ENCODE results near the gene SKA1. TPM values are rescaled to one million over a fixed set of nuclear protein-coding genes. Genes with fewer than 3 reads are reported as not detected.

Gene SKA1
- total RNA-seq, 2 donors from 2014 or later, result 2.6 to 2.7 TPM

GRCh38 chr18:50350699-50351098 lies 24.1 kb upstream of the SKA1 start:
- no peaks in the 10 kb centered on the region for H3K9me3 ChIP-seq
- H3K27me3 ChIP-seq (replicated peaks; ENCODE audit: insufficient read depth), result no peaks in the 10 kb centered on the region
- DNase-seq (ENCODE audit: low spot score), result no peak
- intact Hi-C loops (cut with DNase I), result loop anchor here (10.0 kb wide), 1 partner anchor 1686 kb away; no protein-coding TSS in a partner anchor
- WGBS, result 93% methylated on average over 2 of the region's 2 CpGs
- H3K4me1 ChIP-seq (replicated peaks), result no peaks in the 10 kb centered on the region
- H3K4me3 ChIP-seq, result no peak overlapping the region
- TF ChIP-seq CTCF (IDR thresholded peaks at IDR 0.05), result no peak
- no peak for TF ChIP-seq POLR2AphosphoS5 (IDR thresholded peaks at IDR 0.05)
- TF ChIP-seq POLR2A (IDR thresholded peaks at IDR 0.05), result no peak
- no peaks in the 10 kb centered on the region for H3K36me3 ChIP-seq
- H3K27ac ChIP-seq, result no peak overlapping the region

GRCh38 chr18:50356036-50356945 lies 18.6 kb upstream of the SKA1 start:
- no peaks in the 10 kb centered on the region for H3K9me3 ChIP-seq

GRCh38 chr18:50358844-50359243 lies 16.0 kb upstream of the SKA1 start:
- Histone ChIP-seq H3K27ac (no peak overlapping the region), H3K36me3 (no peaks in the 10 kb centered on the region), H3K9me3 (no peaks in the 10 kb centered on the region), H3K4me1 (replicated peaks) (no peaks in the 10 kb centered on the region), H3K27me3 (replicated peaks; ENCODE audit: insufficient read depth) (no peaks in the 10 kb centered on the region), H3K4me3 (no peak overlapping the region)
- no peak for DNase-seq (ENCODE audit: low spot score)
- TF ChIP-seq POLR2AphosphoS5 (IDR thresholded peaks at IDR 0.05), result no peak
- no peak for TF ChIP-seq POLR2A (IDR thresholded peaks at IDR 0.05)
- no peak for TF ChIP-seq CTCF (IDR thresholded peaks at IDR 0.05)
- intact Hi-C loops (cut with DNase I), result loop anchor here (10.0 kb wide), 1 partner anchor 1694 kb away; no protein-coding TSS in a partner anchor
- WGBS, result 11% methylated on average over 1 of the region's 1 CpG

More at GRCh38 chr18:50356036-50356945, 18.6 kb upstream of the SKA1 start:
- no peaks in the 10 kb centered on the region for H3K36me3 ChIP-seq
- DNase-seq (ENCODE audit: low spot score), result no peak
- TF ChIP-seq POLR2AphosphoS5 (IDR thresholded peaks at IDR 0.05) (no peak), CTCF (IDR thresholded peaks at IDR 0.05) (no peak), POLR2A (IDR thresholded peaks at IDR 0.05) (no peak)
- no peak overlapping the region for H3K4me3 ChIP-seq
- intact Hi-C loops (cut with DNase I), result loop anchor here (10.0 kb wide), 1 partner anchor 1691 kb away; no protein-coding TSS in a partner anchor
- no peaks in the 10 kb centered on the region for H3K4me1 ChIP-seq (replicated peaks)
- WGBS, result 50% methylated on average over 4 of the region's 4 CpGs
- H3K27ac ChIP-seq, result no peak overlapping the region
- no peaks in the 10 kb centered on the region for H3K27me3 ChIP-seq (replicated peaks; ENCODE audit: insufficient read depth)

GRCh38 chr18:50359806-50360205 lies 15.0 kb upstream of the SKA1 start:
- WGBS, result 81% methylated on average over 2 of the region's 2 CpGs
- Histone ChIP-seq H3K4me3 (no peak overlapping the region), H3K4me1 (replicated peaks) (no peaks in the 10 kb centered on the region), H3K36me3 (no peaks in the 10 kb centered on the region), H3K9me3 (no peaks in the 10 kb centered on the region), H3K27me3 (replicated peaks; ENCODE audit: insufficient read depth) (no peaks in the 10 kb centered on the region), H3K27ac (no peak overlapping the region)
- DNase-seq (ENCODE audit: low spot score), result no peak
- intact Hi-C loops (cut with DNase I), result loop anchor here (10.0 kb wide), 1 partner anchor 1695 kb away; no protein-coding TSS in a partner anchor
- no peak for TF ChIP-seq POLR2AphosphoS5 (IDR thresholded peaks at IDR 0.05)
- no peak for TF ChIP-seq POLR2A (IDR thresholded peaks at IDR 0.05)
- no peak for TF ChIP-seq CTCF (IDR thresholded peaks at IDR 0.05)

All from prostate gland (tissue), 2 donors.